HepG2 (cell line): ENCODE results near the gene MRFAP1. TPM values are rescaled to one million over a fixed set of nuclear protein-coding genes. Genes with fewer than 3 reads are reported as not detected.

Experiments used
- ARNTL ChIP-seq: sonication (generic); formaldehyde crosslinking; IDR thresholded peaks from 2 replicates; pipeline ENCODE4 v1.4.0; 2020; ENCODE audit warnings: mild to moderate bottlenecking, missing genetic modification reagents
- FOXA3 ChIP-seq: IDR thresholded peaks from 2 replicates; pipeline ENCODE4 v1.6.1; 2016; ENCODE audit warnings: missing genetic modification reagents, missing compliant biosample characterization
- GABPA ChIP-seq, 2 experiments: IDR thresholded peaks; 2 replicates each; pipeline ENCODE4 v1.6.1; 2011 to 2016; ENCODE audit warnings: low read depth in 2 of 2, low read length in 1 of 2, missing biosample characterization in 1 of 2, missing genetic modification characterization in 1 of 2
- KLF12 ChIP-seq: sonication (generic); formaldehyde crosslinking; IDR thresholded peaks from 2 replicates; pipeline ENCODE4 v1.4.0; 2020; ENCODE audit warnings: missing genetic modification reagents, borderline replicate concordance
- MEIS1 ChIP-seq: sonication (generic); formaldehyde crosslinking; IDR thresholded peaks from 2 replicates; pipeline ENCODE4 v1.9.0; 2021; ENCODE audit warnings: mild to moderate bottlenecking, missing genetic modification reagents, moderate library complexity, borderline replicate concordance
- MIXL1 ChIP-seq: IDR thresholded peaks from 2 replicates; pipeline ENCODE4 v1.6.1; 2016
- NCOA5 ChIP-seq: sonication (generic); formaldehyde crosslinking; IDR thresholded peaks from 2 replicates; pipeline ENCODE4 v1.4.0; 2020; ENCODE audit warnings: missing genetic modification reagents
- NFE2L1 ChIP-seq: sonication (generic); formaldehyde crosslinking; IDR thresholded peaks from 2 replicates; pipeline ENCODE4 v1.4.0; 2020; ENCODE audit warnings: missing genetic modification reagents, mild to moderate bottlenecking, borderline replicate concordance
- PTBP1 ChIP-seq: fragments of 200-400 bp; formaldehyde crosslinking; IDR thresholded peaks from 2 replicates; pipeline ENCODE4 v1.6.1; 2018; ENCODE audit warnings: low read length, low read depth; ENCODE audit not compliant: poor library complexity, severe bottlenecking
- SPEN ChIP-seq: sonication (generic); formaldehyde crosslinking; IDR thresholded peaks from 2 replicates; pipeline ENCODE4 v1.5.1; 2020; ENCODE audit warnings: low read depth, mild to moderate bottlenecking, missing genetic modification reagents
- TAF15 ChIP-seq: fragments of 200-400 bp; formaldehyde crosslinking; IDR thresholded peaks from one replicate; pipeline ENCODE4 v1.6.1; 2018; ENCODE audit warnings: mild to moderate bottlenecking, low read depth, low read length; ENCODE audit not compliant: poor library complexity, severe bottlenecking
- TBL1XR1 ChIP-seq: fragments of 150-350 bp; IDR thresholded peaks from 2 replicates; pipeline ENCODE4 v1.6.1; 2014; ENCODE audit warnings: borderline replicate concordance, low read length; ENCODE audit not compliant: partially characterized antibody
- ZBTB10 ChIP-seq: sonication (generic); formaldehyde crosslinking; IDR thresholded peaks from 2 replicates; pipeline ENCODE4 v1.4.0; 2020; ENCODE audit warnings: missing genetic modification reagents, borderline replicate concordance
- ZNF660 ChIP-seq: sonication (generic); formaldehyde crosslinking; IDR thresholded peaks from 2 replicates; pipeline ENCODE4 v1.5.1; 2020; ENCODE audit warnings: mild to moderate bottlenecking, low read depth, missing genetic modification reagents, borderline replicate concordance
- ZNF768 ChIP-seq: sonication (generic); formaldehyde crosslinking; IDR thresholded peaks from 2 replicates; pipeline ENCODE4 v1.4.0; 2020; ENCODE audit warnings: missing genetic modification reagents
- ZNF792 ChIP-seq: IDR thresholded peaks from 2 replicates; pipeline ENCODE4 v1.6.1; 2016
- polyA plus RNA-seq, 8 experiments: library from polyadenylated mRNA; depleted of rRNA in 3 of 8; stranded (reverse) in 7 of 8; unstranded in 1 of 8; fragments of >200 nt; fragmentation: Illumina TruSeq in 4 of 8; extraction: Trizol in 4 of 8; gene quantifications; 2 replicates each; pipeline versions ENCODE4 v1.2.1 to v1.2.3, GENCODE V29; 2011 to 2016; ENCODE audit warnings: low read depth in 4 of 8, missing spikeins in 1 of 8, mixed read lengths in 1 of 8; ENCODE audit not compliant: insufficient read depth in 1 of 8
- total RNA-seq, 5 experiments: library from RNA; depleted of rRNA; stranded (reverse); fragments of >200 nt; fragmentation: Illumina TruSeq; extraction: Trizol; gene quantifications; 2 replicates each; pipeline ENCODE4 v1.2.3, GENCODE V29; 2016; ENCODE audit warnings: low read depth in 1 of 5
- TF ChIP-seq, protein P1 (sequence below): sonication (generic); formaldehyde crosslinking; IDR thresholded peaks from 2 replicates; pipeline ENCODE4 v1.5.1; 2020; ENCODE audit warnings: missing genetic modification reagents, mild to moderate bottlenecking, borderline replicate concordance
- TF ChIP-seq, protein P2 (sequence below): IDR thresholded peaks from 2 replicates; pipeline ENCODE4 v1.6.1; 2016; ENCODE audit warnings: mild to moderate bottlenecking
- TF ChIP-seq, protein P3 (sequence below): sonication (generic); formaldehyde crosslinking; conservative IDR thresholded peaks from 2 replicates; pipeline ENCODE4 v1.4.0; 2020; ENCODE audit warnings: missing genetic modification reagents

MRFAP1 gene
- total and polyA plus RNA-seq, 2 of the 13 experiments (the other 11 are each of a cell fraction or from before 2014, with no cell fraction given) = 112 to 158 TPM

- TF ChIP-seq MEIS1 (CRISPR knock-in tag) (no peak), ZBTB10 (no peak), NCOA5 (no peak), TBL1XR1 (no peak), KLF12 (CRISPR knock-in tag) (no peak), MIXL1 (CRISPR knock-in tag) (no peak), NFE2L1 (no peak), PTBP1 (no peak), ARNTL (CRISPR knock-in tag) (no peak), ZNF768 (CRISPR knock-in tag) (peak; percentile 67; the same call in 1 of the 2 replicates), ZNF792 (CRISPR knock-in tag) (no peak; the same call in 1 of the 2 replicates), TAF15 (no peak), GABPA (IDR thresholded peaks at IDR 0.05; ENCODE audit: low read depth, low read length) (no peak), GABPA (CRISPR knock-in tag; IDR thresholded peaks at IDR 0.05; ENCODE audit: low read depth) (peak; percentile 49; the same call in 1 of the 2 replicates), FOXA3 (peak; percentile 60), SPEN (CRISPR knock-in tag) (peak; percentile 55; the same call in 1 of the 2 replicates), ZNF660 (CRISPR knock-in tag) (no peak)
- TF ChIP-seq, protein P1, sequence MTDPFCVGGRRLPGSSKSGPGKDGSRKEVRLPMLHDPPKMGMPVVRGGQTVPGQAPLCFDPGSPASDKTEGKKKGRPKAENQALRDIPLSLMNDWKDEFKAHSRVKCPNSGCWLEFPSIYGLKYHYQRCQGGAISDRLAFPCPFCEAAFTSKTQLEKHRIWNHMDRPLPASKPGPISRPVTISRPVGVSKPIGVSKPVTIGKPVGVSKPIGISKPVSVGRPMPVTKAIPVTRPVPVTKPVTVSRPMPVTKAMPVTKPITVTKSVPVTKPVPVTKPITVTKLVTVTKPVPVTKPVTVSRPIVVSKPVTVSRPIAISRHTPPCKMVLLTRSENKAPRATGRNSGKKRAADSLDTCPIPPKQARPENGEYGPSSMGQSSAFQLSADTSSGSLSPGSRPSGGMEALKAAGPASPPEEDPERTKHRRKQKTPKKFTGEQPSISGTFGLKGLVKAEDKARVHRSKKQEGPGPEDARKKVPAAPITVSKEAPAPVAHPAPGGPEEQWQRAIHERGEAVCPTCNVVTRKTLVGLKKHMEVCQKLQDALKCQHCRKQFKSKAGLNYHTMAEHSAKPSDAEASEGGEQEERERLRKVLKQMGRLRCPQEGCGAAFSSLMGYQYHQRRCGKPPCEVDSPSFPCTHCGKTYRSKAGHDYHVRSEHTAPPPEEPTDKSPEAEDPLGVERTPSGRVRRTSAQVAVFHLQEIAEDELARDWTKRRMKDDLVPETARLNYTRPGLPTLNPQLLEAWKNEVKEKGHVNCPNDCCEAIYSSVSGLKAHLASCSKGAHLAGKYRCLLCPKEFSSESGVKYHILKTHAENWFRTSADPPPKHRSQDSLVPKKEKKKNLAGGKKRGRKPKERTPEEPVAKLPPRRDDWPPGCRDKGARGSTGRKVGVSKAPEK (CRISPR knock-in tag) = no peak
- TF ChIP-seq, protein P2, sequence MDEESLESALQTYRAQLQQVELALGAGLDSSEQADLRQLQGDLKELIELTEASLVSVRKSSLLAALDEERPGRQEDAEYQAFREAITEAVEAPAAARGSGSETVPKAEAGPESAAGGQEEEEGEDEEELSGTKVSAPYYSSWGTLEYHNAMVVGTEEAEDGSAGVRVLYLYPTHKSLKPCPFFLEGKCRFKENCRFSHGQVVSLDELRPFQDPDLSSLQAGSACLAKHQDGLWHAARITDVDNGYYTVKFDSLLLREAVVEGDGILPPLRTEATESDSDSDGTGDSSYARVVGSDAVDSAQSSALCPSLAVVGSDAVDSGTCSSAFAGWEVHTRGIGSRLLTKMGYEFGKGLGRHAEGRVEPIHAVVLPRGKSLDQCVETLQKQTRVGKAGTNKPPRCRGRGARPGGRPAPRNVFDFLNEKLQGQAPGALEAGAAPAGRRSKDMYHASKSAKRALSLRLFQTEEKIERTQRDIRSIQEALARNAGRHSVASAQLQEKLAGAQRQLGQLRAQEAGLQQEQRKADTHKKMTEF = peak; percentile 38; the same call in 1 of the 2 replicates
- TF ChIP-seq, protein P3, sequence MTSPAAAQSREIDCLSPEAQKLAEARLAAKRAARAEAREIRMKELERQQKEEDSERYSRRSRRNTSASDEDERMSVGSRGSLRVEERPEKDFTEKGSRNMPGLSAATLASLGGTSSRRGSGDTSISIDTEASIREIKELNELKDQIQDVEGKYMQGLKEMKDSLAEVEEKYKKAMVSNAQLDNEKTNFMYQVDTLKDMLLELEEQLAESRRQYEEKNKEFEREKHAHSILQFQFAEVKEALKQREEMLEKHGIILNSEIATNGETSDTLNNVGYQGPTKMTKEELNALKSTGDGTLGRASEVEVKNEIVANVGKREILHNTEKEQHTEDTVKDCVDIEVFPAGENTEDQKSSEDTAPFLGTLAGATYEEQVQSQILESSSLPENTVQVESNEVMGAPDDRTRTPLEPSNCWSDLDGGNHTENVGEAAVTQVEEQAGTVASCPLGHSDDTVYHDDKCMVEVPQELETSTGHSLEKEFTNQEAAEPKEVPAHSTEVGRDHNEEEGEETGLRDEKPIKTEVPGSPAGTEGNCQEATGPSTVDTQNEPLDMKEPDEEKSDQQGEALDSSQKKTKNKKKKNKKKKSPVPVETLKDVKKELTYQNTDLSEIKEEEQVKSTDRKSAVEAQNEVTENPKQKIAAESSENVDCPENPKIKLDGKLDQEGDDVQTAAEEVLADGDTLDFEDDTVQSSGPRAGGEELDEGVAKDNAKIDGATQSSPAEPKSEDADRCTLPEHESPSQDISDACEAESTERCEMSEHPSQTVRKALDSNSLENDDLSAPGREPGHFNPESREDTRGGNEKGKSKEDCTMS = no peak
These were observed 7.2 kb upstream of the MRFAP1 start (continued) for GRCh38 chr4:6633091-6633906.
